HEK293 (cell line): ENCODE data around the gene ZGPAT.

Experiments used
- CTCF ChIP-seq: fragments of 450-650 bp; formaldehyde crosslinking; IDR thresholded peaks from 2 replicates; pipeline ENCODE4 v1.5.1; 2016; ENCODE audit warnings: missing biosample characterization, missing genetic modification characterization
- ELK4 ChIP-seq: IDR thresholded peaks from 2 replicates; pipeline ENCODE4 v1.6.1; 2011; ENCODE audit warnings: mild to moderate bottlenecking, low read depth, low read length, borderline replicate concordance
- GLI2 ChIP-seq: fragments of 450-650 bp; formaldehyde crosslinking; IDR thresholded peaks from 2 replicates; pipeline ENCODE4; 2017; ENCODE audit warnings: missing biosample characterization, missing genetic modification characterization, low read depth, borderline replicate concordance
- REPIN1 ChIP-seq: fragments of 450-650 bp; formaldehyde crosslinking; IDR thresholded peaks from 2 replicates; pipeline ENCODE4 v1.5.1; 2017; ENCODE audit warnings: missing biosample characterization, missing genetic modification characterization, low read depth
- ZNF239 ChIP-seq: fragments of 450-650 bp; formaldehyde crosslinking; IDR thresholded peaks from 2 replicates; pipeline ENCODE4 v1.5.1; 2016; ENCODE audit warnings: missing biosample characterization, missing genetic modification characterization
- ZNF26 ChIP-seq: fragments of 450-650 bp; formaldehyde crosslinking; IDR thresholded peaks from 2 replicates; pipeline ENCODE4 v1.5.1; 2016; ENCODE audit warnings: missing biosample characterization, missing genetic modification characterization
- ZNF560 ChIP-seq: fragments of 450-650 bp; formaldehyde crosslinking; IDR thresholded peaks from 2 replicates; pipeline ENCODE4 v1.5.1; 2017; ENCODE audit warnings: missing biosample characterization, missing genetic modification characterization, borderline replicate concordance
- ZNF624 ChIP-seq: fragments of 450-650 bp; formaldehyde crosslinking; IDR thresholded peaks from 2 replicates; pipeline ENCODE4 v1.5.1; 2017; ENCODE audit warnings: missing biosample characterization, missing genetic modification characterization
- ZNF639 ChIP-seq: fragments of 450-650 bp; formaldehyde crosslinking; IDR thresholded peaks from 2 replicates; pipeline ENCODE4 v1.5.1; 2016; ENCODE audit warnings: missing biosample characterization, missing genetic modification characterization

- TF ChIP-seq ZNF26 (tag by site-specific recombination), result no peak
- TF ChIP-seq REPIN1 (tag by site-specific recombination), result no peak
- TF ChIP-seq ZNF560 (tag by site-specific recombination), result no peak
- TF ChIP-seq ZNF624, result no peak
- TF ChIP-seq GLI2 (tag by site-specific recombination), result no peak
- no peak for TF ChIP-seq CTCF (tag by site-specific recombination)
- no peak for TF ChIP-seq ELK4
- no peak for TF ChIP-seq ZNF639
- no peak for TF ChIP-seq ZNF239 (tag by site-specific recombination)
Measured at GRCh38 chr20:63698739-63699465, 8.9 kb upstream of the ZGPAT start.
